T47D (cell line): ENCODE data around the gene GSE1.

Experiments used
- DNase-seq, 2 experiments: peaks; one replicate each; pipeline versions ENCODE4 v3.0.0 to v3.0.0-alpha.2; 2011 to 2012; ENCODE audit warnings: low read depth in 1 of 2, low spot score in 1 of 2
- JUND ChIP-seq: IDR thresholded peaks from 2 replicates; pipeline ENCODE4 v1.6.1; 2012; ENCODE audit warnings: low read depth
- in situ Hi-C: cut with HindIII; loops from 2 replicates; pipeline ENCODE4 v1.10.0; 2016; ENCODE audit warnings: low sequenced_read_pairs, low pct_unique_long_range_greater_than_20kb

GSE1 gene

DNA sequence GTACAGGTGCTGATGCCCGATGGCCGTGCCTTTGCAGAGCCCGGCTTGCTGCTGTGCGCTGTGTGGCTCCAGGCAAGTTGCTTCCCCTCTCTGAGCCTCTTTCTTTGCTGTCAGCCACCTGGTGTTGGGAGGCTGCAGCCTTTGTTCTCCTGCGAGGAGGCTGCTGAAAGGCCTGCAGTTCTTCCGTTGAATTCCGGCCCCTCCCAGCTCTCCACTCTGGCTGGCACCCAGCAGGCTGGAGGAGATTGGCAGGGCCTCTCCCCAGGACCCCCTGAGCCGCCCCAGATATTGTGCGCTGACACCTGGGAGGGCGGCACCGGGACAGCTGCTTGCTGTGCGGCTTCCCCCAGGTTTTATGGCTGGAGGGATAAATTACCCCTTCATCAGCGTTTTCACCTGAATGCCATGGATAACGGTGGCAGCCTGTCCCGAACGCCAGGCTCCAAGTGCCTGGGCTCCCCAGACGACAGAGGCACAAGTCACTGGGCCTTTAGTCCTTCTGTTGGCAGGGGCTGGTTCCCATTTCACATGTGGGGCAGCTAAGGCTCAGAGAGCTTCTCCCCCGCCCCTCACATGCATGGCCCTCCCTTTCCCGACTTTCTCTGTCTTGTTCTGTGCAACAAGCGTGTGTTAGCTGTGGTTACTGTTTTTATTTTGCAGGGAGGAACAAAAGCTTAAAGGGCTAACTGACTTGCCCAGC is 35.1 kb upstream of the GSE1 start:
- DNase-seq = no peak
- TF ChIP-seq JUND = no peak
- in situ Hi-C loops = no loop called here

DNA sequence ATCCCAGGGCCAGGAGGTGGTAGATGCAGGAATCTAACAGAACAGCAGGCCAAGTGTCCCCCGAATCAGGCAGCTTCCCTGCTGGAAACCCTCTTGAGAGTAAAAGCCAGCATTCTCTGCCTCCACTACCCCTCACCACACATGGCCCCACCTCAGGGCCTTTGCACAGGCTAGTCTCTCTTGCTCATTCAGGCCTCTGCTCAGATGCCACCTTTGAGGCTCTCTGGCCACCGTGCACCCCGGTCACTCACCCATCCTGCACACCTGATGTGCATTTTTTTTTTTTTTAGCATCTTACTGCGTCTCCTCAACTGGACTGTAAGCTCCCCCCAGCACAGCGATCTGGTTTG is 34.5 kb upstream of the GSE1 start:
- no peak for DNase-seq
- in situ Hi-C loops = no loop called here
- no peak for TF ChIP-seq JUND

DNA sequence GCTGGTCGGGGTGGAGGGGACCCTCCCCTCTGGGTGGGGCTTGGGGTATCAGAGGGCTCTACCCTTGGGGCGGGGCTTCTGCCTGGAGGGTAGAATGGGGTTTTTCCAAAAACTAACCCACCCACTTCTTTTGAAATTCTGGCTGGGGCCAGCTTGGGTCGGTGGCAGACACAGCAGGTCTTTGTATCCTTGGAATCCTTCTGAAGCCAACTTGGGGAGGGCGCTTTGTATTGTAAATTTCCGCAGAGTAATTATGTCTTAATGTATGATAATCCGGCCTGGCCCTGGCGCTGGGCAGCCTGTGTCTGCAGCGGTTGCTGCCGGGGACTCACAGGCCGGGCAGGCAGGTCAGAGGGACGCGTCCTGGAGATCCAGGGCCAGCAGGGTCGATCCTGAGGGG is 33.9 kb upstream of the GSE1 start:
- in situ Hi-C loops = no loop called here
- DNase-seq = no peak
- TF ChIP-seq JUND = no peak

DNA sequence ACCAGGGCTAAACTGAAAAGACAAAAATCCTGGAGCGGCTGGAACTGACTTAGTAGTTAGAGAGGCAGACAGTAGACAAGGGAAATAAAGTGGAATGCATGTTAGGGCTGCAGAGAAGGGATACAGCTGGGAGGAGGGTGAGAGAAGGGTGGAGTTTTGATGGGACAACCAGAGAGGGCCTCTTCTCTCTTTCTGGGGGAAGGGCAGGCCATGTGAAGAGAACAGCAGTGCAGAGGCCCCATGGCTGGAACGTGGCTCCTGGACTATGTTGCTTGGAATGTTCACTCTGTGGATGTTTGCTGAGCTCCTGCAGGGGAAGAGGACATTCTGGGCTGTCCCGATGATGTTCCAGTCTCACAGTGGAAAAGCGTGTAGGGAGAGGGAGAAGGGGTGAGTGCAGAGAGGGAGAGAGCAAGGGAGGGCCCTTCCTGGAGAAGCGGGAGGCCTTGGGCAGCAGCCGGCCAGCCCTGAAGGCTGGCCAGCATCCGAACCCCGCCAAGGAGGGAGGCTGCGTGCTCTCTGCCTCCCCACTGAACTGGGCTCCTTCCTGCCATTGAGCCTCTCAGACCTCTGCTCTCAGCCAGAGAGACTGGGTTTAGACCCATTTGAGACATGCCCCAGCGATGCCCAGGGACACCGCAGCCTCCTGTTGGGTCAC is 33.1 kb upstream of the GSE1 start:
- in situ Hi-C loops = no loop called here
- DNase-seq = no peak
- no peak for TF ChIP-seq JUND

DNA sequence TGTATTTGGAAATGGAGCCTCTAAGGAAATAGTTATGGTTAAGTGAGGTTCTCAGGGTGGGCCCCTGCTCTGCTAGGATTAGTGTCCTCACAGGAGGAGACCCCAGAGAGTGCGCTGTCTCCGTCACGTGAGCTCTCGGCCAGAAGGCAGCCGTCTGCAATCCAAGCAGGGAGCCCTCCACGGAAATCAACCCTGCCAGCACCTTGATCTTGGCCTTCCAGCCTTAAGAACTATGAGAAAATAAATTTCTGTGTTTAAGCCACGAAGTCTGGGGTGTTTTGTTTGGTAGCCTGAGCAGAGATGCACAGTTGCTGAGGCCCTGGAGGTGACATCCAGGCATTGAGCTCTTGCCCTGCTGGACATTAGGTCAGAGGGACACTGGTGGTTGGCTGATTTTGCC is 32.4 kb upstream of the GSE1 start:
- DNase-seq = no peak
- TF ChIP-seq JUND = no peak
- in situ Hi-C loops = no loop called here

DNA sequence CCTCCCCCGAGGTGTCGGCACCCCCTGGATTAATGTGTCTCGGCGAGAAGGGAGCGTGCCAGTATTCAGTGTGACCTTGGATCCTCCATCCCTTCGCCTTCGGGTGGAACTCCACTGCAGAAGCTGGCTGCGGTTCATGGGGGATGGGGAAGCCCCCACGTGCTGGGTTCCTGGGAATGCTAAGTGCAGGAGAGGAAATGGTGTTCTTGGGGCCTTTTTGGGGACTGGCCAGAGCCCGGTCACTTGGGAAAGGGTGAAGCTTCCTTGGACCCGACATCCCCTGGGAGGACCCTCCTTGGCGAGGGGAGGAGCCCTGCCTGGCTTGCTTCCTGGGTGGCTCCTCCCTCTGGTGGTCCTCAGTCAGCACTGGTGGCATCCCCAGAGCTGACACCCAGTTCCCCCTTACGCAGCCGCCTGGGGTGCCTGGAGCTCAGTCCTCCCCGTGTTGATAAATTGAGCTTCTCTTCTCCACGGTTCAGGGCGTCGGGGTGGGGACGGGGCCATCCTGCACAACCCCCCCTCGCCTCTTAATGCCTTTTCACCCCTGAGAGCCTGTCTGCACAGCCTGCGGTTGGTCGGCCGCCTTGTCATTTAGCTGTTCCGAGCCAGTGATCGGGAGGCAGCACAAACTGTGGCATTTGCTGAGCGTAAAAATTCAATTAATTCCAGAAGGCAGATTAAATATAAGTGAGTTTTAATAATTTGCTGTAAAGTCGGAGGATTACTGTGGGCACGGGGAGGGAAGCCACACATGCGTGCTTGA is 30.7 kb upstream of the GSE1 start:
- DNase-seq = no peak
- in situ Hi-C loops = no loop called here
- TF ChIP-seq JUND = no peak

DNA sequence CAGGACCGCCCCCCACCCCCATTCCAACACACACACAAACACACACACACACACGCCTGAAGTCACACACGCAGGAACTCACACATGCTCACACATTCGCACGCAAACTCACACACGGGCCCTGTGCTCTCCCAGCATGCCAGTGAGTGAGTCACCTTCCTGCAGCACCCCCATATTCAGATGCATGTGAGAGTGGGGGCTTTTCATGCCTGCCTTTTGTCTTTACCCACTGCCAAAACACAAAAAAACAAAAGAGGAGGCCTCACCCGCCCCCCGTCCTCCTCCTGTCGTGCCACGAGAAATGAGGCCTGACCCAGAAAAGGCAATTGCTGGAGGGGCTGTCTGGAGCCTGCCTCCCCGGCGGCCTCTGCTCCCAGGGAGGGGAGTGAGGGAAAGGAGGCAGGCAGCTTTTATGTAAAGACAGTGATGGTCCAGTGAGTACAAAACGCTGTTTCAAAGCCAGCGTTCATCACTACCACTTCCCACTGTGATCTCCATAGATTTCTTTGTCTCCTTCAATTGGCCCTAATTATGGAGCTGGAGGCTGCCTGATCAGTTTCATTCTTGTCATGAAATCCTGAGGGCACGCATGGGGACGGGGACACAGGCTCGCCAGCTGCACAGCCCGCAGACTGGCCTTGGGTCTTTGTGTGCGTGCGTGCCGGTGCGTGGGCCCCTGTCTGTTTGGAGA is 29.5 kb upstream of the GSE1 start:
- DNase-seq = no peak
- no peak for TF ChIP-seq JUND
- in situ Hi-C loops = no loop called here

DNA sequence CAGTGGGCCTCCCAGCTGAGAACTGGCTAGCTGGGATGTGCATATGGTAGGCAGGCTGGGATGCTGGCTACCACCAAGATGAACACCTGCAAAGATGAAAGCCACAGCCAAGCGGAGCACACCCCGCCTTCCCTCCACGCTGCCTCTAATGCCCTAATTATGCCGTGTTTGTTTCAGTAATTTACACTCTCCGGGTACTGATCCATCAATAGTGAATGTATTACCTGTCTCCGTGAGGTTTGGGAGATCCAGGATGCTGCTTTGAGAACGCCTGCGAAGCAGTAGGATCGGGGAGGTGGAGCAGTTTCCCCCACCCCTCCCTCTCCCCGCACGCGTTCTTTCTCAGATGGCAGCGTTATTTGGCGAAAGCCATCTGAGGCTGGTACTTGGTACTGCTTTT is 28.9 kb upstream of the GSE1 start:
- no peak for TF ChIP-seq JUND
- in situ Hi-C loops = no loop called here
- DNase-seq = no peak

DNA sequence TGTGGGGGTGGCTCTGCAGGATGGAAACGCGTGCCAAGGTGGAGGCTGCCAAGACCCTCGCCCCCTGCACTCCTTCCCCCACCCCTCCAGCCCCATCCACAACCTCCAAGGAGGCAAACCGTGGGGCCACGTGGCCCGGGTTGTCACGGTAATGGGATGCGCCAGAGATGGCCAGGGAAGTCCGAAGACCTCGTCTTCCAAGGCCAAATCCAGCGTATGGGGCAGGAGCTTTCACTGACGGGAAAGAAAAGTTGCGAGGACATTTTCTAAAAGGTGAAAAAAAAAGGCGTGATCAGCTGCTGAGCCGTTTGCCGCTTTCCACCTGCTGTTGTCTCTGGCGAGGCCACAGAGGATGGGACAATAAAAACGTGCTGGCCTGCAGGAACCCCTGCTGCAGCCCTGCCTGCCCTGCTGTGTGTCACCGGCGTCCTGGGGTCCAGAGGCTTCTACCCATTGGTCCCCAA is 28.3 kb upstream of the GSE1 start:
- no peak for TF ChIP-seq JUND
- no peak for DNase-seq
- in situ Hi-C loops = no loop called here

DNA sequence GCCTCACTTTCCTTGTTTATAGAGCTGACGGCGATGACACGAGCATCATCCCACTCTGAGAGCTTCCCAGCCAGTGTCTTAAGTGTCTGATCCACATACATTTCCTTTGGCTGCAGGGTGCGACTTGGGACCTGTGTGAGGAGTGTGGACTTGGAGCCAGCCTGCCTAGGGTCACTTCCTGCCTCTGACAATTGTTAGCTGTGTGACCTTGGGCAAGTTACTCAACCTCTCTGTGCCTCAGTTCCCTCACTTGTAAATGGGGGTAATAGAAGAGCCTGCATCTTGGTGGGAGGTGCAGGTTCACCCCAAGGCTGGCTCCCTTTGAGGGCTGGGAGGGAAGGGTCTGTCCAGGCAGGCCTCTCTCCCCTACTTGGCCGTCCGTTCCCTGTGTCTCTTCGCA is 27.4 kb upstream of the GSE1 start:
- no peak for TF ChIP-seq JUND
- in situ Hi-C loops = no loop called here
- no peak for DNase-seq

DNA sequence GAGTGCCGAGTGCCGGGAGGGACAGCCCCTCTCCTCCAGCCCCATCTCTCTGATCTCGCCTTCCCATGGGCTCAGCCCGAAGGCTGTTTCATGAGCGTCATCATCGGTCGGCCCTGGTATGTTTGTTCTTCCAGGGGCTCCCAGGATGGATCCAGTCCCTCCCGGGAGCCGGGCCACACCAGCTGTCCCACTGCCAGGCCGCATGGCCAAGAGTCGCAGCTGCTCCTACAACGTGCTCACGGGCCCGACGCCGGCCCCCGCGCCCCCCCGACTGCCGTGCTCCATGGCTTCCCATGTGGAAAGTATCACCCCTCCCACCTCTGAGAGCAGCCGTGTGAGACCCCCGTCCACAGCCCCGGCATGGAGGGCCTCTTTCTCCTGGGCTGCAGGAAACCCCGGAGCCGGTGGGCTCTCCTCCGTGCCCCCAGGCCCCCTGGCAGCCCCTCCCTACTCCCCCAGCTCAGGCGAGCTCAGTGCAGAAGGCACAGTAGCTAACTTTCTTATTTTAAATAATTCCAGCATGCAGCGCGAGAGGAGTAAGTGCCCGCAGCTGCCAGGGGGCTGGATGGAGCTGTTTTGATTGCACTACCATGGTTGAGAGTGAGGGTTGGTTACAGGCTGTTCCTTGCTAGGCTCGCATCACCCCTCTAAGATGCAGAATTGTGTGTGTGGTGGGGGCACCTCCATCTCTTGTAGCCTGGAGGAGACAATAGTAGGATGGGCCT is 26.6 kb upstream of the GSE1 start:
- no peak for TF ChIP-seq JUND
- DNase-seq = no peak
- in situ Hi-C loops = no loop called here
